T-helper 2 cell (primary cell): Measurements from ENCODE around the gene NETO2.

ENCODE experiments used
- DNase-seq, 5 experiments: peaks; one replicate each; pipeline versions ENCODE4 v3.0.0 to v3.0.0-alpha.2; 2012 to 2022

Gene NETO2

DNA sequence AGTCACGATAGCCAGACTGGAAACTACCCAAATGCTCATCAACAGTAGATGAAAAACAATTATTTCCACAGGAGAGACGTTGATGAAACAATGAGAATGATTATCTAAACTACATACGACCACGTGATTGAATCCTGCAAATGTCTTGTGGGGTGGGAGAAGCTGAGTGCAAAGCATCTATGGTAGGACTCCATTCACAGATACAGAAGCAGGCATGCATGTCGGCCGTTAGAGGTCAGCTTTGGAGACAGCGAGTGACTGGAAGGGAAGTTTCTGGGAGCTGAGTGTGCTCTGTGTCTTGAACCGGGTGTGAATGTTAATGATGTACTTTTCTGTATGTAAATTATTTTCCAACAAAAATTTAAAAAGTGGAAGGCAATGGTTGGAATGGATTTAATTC, 98.7 kb downstream of the NETO2 start:
- no peak for DNase-seq

DNA sequence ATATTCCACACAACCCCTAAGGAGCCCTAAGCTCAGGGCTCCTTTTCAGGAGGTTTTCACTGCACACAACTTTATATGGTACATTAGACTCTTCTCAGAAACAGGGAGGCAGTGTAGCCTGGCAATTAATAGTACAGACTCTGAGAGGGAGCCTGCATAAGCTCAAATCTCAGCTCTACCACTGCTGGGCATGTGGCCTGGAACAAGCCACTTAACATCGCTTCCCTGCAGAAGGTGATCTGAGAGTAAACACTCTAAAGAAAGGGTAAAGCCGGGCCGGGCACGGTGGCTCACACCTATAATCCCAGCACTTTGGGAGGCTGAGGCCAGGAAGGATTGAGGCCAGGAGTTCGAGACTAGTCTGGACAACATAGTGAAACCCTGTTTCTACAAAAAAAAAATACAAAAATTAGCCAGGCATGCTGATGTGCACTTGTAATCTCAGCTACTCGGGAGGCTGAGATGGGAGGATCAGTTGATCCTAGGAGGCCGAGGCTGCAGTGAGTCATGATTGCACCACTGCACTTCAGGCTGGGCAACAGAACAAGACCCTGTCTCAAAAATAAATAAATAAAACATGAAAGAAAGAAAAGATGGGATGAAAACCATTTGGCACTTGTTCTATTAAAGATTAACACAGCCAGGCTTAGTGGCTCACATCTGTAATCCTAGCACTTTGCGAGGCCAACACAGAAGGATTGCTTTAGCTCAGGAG, 99.6 kb downstream of the NETO2 start:
- DNase-seq: no peak

DNA sequence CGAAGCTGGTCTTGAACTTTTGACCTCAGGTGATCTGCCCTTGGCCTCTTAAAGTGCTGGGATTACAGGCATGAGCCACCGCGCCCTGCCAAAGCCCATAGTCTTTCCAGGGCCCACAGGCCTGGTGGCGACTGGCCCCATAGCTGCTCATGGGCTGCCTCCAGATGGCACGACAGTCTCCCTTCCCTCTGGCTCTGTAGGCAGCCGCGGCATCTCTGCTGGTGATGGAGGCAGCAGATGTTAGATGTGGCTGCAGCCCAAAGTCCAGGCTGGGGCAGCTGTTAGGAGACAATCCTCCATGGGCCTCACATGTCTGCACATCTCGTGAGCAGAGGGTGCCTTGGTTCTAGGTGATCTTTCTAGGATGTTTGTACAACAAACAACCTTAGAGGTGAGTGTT, 100.5 kb downstream of the NETO2 start:
- DNase-seq: no peak

DNA sequence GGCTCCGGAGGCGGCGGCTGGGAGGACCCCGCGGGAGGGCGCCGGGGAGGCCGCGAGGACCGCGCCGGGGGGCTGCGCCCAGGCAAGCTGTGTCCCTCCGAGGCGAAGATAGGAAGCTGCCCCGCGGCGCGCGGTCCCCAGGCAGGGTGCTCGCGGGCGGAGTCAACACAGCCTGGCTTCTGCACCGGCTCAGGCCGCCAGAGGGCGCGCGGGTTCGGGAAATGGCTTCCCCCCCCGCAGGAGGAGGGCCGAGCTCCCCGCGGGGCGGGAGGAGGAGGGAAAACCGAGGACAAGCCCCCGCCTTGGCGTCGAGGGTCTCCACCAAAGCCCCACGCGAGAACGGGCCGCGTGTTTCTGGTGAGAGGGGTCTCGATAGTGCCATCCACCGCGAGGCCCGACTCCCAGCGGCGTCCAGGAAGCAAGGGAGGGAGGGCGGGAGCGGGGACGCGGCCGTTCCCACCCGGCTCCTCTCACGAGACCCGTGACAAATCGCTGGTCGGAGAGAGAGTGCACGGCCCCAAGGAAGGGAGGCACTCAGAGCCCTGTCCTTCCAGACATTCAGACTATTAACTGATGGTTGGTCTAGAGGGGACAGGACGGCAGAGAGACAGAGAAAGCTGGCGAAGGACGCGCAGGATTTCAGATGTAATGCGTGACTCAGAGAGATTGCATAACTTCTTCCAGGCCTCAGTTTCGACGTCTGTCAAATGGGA, 105.8 kb downstream of the NETO2 start:
- peak; percentile 69 to 91 (median 83) for DNase-seq

DNA sequence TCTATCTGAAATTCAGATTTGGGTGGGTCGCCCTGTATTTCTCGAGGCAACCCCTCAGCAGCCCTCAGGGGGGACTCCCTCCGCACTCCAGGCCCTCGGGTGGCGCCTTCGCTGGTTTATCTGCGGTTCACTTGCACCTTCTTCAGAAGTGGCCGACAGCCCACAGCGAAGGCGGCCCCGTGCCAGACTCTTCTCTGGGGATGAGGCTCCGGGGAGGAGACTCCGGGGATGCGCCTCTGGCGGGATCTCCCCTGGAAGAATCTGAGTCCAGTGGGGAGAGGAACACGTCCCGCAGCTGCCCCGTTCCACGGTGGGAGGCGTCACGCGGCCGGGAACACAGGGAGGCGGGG, 106.4 kb downstream of the NETO2 start:
- peak in 3 of 5 experiments; percentile 11 to 59 (median 16) for DNase-seq

GRCh38 chr16:47036201-47036600, 107.5 kb downstream of the NETO2 start:
- DNase-seq: peak in 1 of 5 experiments; percentile 32

GRCh38 chr16:47035436-47035835, 108.3 kb downstream of the NETO2 start:
- no peak for DNase-seq

DNA sequence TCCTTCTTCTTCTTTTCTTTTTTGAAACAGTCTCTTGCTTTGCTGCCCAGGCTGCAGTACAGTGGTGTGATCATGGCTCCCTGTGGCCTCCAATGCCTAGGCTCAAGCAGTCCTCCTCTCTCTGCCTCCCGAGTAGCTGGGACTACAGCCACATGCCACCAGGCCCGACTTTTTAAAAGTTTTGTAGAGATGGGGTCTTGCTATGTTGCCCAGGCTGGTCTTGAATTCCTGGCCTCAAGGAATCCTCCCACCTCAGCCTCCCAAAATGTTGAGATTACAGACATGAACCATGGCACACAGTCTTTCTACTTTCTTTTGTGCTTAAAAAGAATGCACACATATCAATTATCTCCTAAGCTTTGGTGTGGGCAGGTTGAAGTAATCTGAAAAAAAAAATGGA, 109.3 kb downstream of the NETO2 start:
- no peak for DNase-seq

DNA sequence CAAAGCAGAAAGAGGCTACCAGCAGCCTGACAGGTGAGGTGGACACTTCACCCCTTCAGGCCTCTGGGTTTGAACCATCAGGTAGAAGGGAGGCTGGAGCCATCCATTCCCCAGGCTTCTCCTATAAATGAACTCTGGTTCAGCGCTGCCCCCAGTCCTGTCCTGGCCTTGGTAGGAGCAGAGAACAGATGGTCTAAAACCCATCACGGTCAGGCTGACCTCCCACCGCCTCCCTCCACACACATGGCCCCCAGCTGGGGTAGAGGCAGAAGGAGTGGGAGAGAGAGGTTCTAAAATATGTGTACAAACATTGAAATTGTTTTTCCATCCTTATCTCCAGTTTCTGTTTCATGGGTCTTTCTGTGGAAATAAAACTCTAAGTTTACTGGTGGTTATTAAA, 110.6 kb downstream of the NETO2 start:
- no peak for DNase-seq

DNA sequence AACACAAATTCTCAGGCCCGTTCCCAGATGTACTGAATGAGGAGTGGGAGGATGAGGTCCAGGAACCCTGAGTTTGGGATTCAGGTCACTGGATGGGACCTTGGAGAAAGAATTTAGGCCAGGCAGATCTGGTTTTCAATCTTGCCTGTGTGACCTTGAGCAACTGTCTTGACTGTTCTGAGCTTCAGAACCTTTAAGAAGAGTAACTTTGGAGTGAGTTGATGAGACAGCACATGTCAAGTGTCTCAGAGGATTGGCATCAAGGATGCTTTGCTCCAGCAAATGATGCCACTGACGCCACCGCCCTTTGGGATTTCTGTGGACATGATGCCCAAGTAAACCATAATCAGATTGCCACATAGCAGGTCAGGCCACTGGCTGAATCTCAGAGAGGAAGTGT, 114.0 kb downstream of the NETO2 start:
- no peak for DNase-seq

- DNase-seq: no peak
Observed at GRCh38 chr16:47028767-47029377, 114.9 kb downstream of the NETO2 start.
